Measurements from ENCODE around the gene CD82.

The CD82 gene

DNA sequence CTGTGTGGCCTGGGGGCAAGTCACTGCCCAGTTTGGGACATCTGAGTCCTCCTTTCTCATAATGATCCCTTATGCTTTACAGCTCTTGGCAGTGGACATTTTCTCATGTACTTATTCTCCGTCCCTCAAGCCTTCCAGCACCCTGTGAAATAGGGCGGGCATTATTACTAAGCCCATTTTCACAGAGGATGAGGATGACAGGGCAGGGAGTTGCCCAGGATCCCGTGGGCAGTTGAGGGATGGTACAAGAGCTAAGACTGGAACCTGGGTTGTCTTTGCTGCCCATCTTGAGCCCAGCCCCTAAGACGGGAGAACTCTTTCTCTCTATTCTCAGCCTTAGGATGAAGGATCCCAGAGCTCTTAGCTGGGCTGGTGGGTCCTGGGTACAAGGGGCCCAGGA, 11.2 kb downstream of the CD82 start:
- no peaks in the 10 kb centered on the region for H3K36me3 ChIP-seq (ENCODE audit: control insufficient read depth, insufficient read depth, low read length)
- H3K27ac ChIP-seq (ENCODE audit: low read depth, low read length), result no peak overlapping the region
- H3K4me3 ChIP-seq (ENCODE audit: low read length), result no peak overlapping the region
- no peaks in the 10 kb centered on the region for H3K27me3 ChIP-seq (ENCODE audit: control insufficient read depth, insufficient read depth, low read length)
- H3K4me1 ChIP-seq (ENCODE audit: control insufficient read depth, insufficient read depth, low read length), result no peaks in the 10 kb centered on the region
- H3K9ac ChIP-seq (ENCODE audit: low read length), result no peak overlapping the region

- H3K4me3 ChIP-seq (ENCODE audit: low read length), result no peak overlapping the region
- H3K27ac ChIP-seq (ENCODE audit: low read depth, low read length), result no peak overlapping the region
- no peaks in the 10 kb centered on the region for H3K27me3 ChIP-seq (ENCODE audit: control insufficient read depth, insufficient read depth, low read length)
- H3K9ac ChIP-seq (ENCODE audit: low read length), result no peak overlapping the region
- no peaks in the 10 kb centered on the region for H3K4me1 ChIP-seq (ENCODE audit: control insufficient read depth, insufficient read depth, low read length)
- no peaks in the 10 kb centered on the region for H3K36me3 ChIP-seq (ENCODE audit: control insufficient read depth, insufficient read depth, low read length)
Observed at GRCh38 chr11:44577231-44577830, 11.9 kb downstream of the CD82 start.

- Histone ChIP-seq H3K36me3 (ENCODE audit: control insufficient read depth, insufficient read depth, low read length) (no peaks in the 10 kb centered on the region), H3K4me3 (ENCODE audit: low read length) (no peak overlapping the region), H3K27ac (ENCODE audit: low read depth, low read length) (no peak overlapping the region), H3K27me3 (ENCODE audit: control insufficient read depth, insufficient read depth, low read length) (no peaks in the 10 kb centered on the region), H3K4me1 (ENCODE audit: control insufficient read depth, insufficient read depth, low read length) (no peaks in the 10 kb centered on the region), H3K9ac (ENCODE audit: low read length) (no peak overlapping the region)
Observed at GRCh38 chr11:44578279-44578678, 12.8 kb downstream of the CD82 start.

- H3K4me3 ChIP-seq (ENCODE audit: low read length), result no peak overlapping the region
- H3K27me3 ChIP-seq (ENCODE audit: control insufficient read depth, insufficient read depth, low read length), result no peaks in the 10 kb centered on the region
- no peaks in the 10 kb centered on the region for H3K36me3 ChIP-seq (ENCODE audit: control insufficient read depth, insufficient read depth, low read length)
- no peaks in the 10 kb centered on the region for H3K4me1 ChIP-seq (ENCODE audit: control insufficient read depth, insufficient read depth, low read length)
- H3K9ac ChIP-seq (ENCODE audit: low read length), result no peak overlapping the region
- H3K27ac ChIP-seq (ENCODE audit: low read depth, low read length), result no peak overlapping the region
Observed at GRCh38 chr11:44579302-44579761, 13.9 kb downstream of the CD82 start.

GRCh38 chr11:44580701-44581100, 15.2 kb downstream of the CD82 start:
- H3K9ac ChIP-seq (ENCODE audit: low read length), result no peak overlapping the region
- no peak overlapping the region for H3K4me3 ChIP-seq (ENCODE audit: low read length)
- no peaks in the 10 kb centered on the region for H3K27me3 ChIP-seq (ENCODE audit: control insufficient read depth, insufficient read depth, low read length)
- H3K27ac ChIP-seq (ENCODE audit: low read depth, low read length), result no peak overlapping the region
- peaks cover 4% of the 10 kb centered on the region for H3K4me1 ChIP-seq (ENCODE audit: control insufficient read depth, insufficient read depth, low read length)
- H3K36me3 ChIP-seq (ENCODE audit: control insufficient read depth, insufficient read depth, low read length), result peaks cover 2% of the 10 kb centered on the region

DNA sequence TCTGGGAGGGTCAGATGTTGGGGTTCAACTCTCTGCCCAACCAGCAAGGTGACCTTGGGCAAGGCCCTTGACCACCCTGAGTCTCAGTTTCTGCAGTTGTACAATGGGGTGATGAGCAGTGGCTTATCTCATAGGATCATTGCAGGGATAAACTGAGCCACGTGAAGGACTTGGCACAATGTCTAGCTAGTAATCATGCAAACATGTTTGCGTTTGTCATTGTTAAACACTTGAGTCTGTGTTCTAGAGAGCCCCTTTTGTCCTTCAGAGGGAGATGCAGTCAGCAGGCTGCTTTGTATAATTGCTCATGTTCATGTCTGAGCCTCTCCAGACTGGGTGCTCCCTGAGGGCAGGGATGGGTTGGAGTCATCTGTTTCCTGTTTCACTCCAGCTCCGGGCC, 15.8 kb downstream of the CD82 start:
- Histone ChIP-seq H3K27ac (ENCODE audit: low read depth, low read length) (no peak overlapping the region), H3K36me3 (ENCODE audit: control insufficient read depth, insufficient read depth, low read length) (peaks cover 2% of the 10 kb centered on the region), H3K9ac (ENCODE audit: low read length) (no peak overlapping the region), H3K4me3 (ENCODE audit: low read length) (no peak overlapping the region), H3K27me3 (ENCODE audit: control insufficient read depth, insufficient read depth, low read length) (no peaks in the 10 kb centered on the region), H3K4me1 (ENCODE audit: control insufficient read depth, insufficient read depth, low read length) (peaks cover 4% of the 10 kb centered on the region)

DNA sequence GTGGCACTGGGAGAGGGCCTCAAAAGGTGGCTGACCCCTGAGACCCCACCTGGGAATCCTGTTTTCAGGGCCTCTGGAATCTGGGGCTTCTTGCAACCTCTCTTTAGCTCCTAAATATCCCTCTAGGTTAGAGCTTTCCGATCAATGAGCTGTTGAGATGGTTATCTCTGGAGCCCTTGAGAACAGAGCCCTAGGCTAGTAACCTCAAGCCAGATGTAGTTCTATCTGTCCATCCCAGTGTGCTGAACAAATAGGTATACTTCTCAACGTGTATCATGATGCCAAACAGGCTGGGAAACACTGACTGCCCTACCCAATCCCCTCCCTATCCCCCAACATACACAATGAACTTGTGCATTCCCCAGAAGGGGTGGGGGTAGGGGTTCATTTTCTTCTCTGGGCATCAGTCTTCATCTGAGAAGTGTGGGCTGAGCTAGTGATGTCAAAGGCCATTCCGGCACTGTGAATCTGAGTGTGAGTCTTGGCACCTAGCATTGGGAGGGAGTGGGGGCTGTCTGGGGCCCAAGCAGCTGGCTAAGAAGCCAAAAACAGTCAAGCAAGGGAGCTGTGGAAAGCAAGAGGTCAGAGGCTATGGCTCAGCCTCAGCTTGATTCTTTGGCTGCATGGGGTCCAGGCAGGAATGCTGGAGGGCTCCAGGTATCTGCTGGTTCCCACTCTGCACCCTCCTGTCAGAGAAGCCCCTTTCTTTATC, 17.3 kb downstream of the CD82 start:
- H3K27ac ChIP-seq (ENCODE audit: low read depth, low read length), result no peak overlapping the region
- peaks cover 8% of the 10 kb centered on the region for H3K36me3 ChIP-seq (ENCODE audit: control insufficient read depth, insufficient read depth, low read length)
- H3K4me1 ChIP-seq (ENCODE audit: control insufficient read depth, insufficient read depth, low read length), result peaks cover 4% of the 10 kb centered on the region
- H3K27me3 ChIP-seq (ENCODE audit: control insufficient read depth, insufficient read depth, low read length), result no peaks in the 10 kb centered on the region
- H3K9ac ChIP-seq (ENCODE audit: low read length), result no peak overlapping the region
- H3K4me3 ChIP-seq (ENCODE audit: low read length), result no peak overlapping the region

DNA sequence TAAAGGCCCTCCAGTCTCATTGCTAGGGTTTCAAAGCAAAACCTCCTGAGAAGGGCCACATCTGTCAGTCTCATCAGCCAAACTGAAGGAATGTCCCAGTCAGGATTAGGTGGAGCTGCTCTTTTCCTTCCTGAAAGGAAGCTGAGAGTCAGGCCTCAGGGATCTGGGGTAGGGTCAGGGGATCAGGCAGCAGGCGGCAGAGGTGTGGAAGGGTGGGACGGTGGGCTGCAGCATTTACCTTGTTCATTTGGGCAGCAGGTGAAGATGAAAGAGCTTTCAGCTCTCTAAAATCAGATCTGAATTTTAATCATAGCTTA, 17.8 kb downstream of the CD82 start:
- peaks cover 4% of the 10 kb centered on the region for H3K4me1 ChIP-seq (ENCODE audit: control insufficient read depth, insufficient read depth, low read length)
- H3K9ac ChIP-seq (ENCODE audit: low read length), result no peak overlapping the region
- H3K27ac ChIP-seq (ENCODE audit: low read depth, low read length), result no peak overlapping the region
- no peak overlapping the region for H3K4me3 ChIP-seq (ENCODE audit: low read length)
- no peaks in the 10 kb centered on the region for H3K27me3 ChIP-seq (ENCODE audit: control insufficient read depth, insufficient read depth, low read length)
- H3K36me3 ChIP-seq (ENCODE audit: control insufficient read depth, insufficient read depth, low read length), result peaks cover 8% of the 10 kb centered on the region

DNA sequence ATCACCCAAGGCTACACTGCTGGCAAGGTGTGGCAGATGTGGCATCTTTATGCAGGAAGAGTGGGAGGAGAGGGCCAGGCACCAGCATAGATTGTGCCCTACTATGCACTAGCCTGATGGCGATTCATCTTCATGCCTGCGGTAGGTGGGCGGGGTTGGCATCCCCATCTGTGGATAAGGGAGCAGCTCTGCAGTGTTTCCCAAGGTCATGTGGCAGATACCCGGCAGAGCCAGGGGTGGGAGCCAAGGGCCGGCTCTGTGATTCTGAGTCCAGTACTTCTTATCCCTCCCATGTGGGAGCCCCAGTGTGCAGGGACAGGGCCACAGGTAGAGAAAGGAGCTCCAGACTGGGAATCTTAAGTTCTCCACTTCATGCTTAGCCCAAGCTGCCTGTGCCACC, 20.0 kb downstream of the CD82 start:
- no peak overlapping the region for H3K9ac ChIP-seq (ENCODE audit: low read length)
- H3K4me1 ChIP-seq (ENCODE audit: control insufficient read depth, insufficient read depth, low read length), result peaks cover 7% of the 10 kb centered on the region
- no peaks in the 10 kb centered on the region for H3K27me3 ChIP-seq (ENCODE audit: control insufficient read depth, insufficient read depth, low read length)
- H3K36me3 ChIP-seq (ENCODE audit: control insufficient read depth, insufficient read depth, low read length), result peaks cover 8% of the 10 kb centered on the region
- H3K27ac ChIP-seq (ENCODE audit: low read depth, low read length), result no peak overlapping the region
- no peak overlapping the region for H3K4me3 ChIP-seq (ENCODE audit: low read length)

DNA sequence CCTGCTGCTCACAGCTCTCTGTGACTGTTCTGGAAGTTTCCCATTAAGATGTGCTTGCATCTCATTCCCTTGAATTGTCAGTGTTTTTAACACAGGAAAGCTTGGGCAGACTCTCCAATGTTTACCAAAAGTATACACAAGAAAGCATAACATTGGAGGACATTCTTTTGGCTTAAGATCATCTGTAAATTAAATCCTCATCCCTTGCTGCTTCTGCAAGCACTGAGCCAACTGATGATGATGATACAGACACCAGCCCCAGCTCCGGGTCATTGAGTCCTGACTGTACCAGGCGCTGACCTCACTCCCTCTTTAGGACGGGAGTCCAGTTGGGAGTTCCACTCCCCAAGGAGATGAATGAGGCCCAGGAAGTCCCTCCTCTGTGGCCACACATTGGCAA, 23.8 kb downstream of the CD82 start:
- no peak overlapping the region for H3K4me3 ChIP-seq (ENCODE audit: low read length)

GRCh38 chr11:44590769-44591168, 25.3 kb downstream of the CD82 start:
- peaks cover 6% of the 10 kb centered on the region for H3K36me3 ChIP-seq (ENCODE audit: control insufficient read depth, insufficient read depth, low read length)
- H3K9ac ChIP-seq (ENCODE audit: low read length), result no peak overlapping the region
- H3K27me3 ChIP-seq (ENCODE audit: control insufficient read depth, insufficient read depth, low read length), result no peaks in the 10 kb centered on the region
- peak overlapping the region; percentile 72 for H3K27ac ChIP-seq (ENCODE audit: low read depth, low read length)
- peaks cover 23% of the 10 kb centered on the region for H3K4me1 ChIP-seq (ENCODE audit: control insufficient read depth, insufficient read depth, low read length)
- H3K4me3 ChIP-seq (ENCODE audit: low read length), result no peak overlapping the region

More for the DNA sequence above, 23.8 kb downstream of the CD82 start:
- Histone ChIP-seq H3K9ac (ENCODE audit: low read length) (no peak overlapping the region), H3K27me3 (ENCODE audit: control insufficient read depth, insufficient read depth, low read length) (no peaks in the 10 kb centered on the region), H3K27ac (ENCODE audit: low read depth, low read length) (peak overlapping the region; percentile 77), H3K36me3 (ENCODE audit: control insufficient read depth, insufficient read depth, low read length) (peaks cover 8% of the 10 kb centered on the region), H3K4me1 (ENCODE audit: control insufficient read depth, insufficient read depth, low read length) (peaks cover 27% of the 10 kb centered on the region)

DNA sequence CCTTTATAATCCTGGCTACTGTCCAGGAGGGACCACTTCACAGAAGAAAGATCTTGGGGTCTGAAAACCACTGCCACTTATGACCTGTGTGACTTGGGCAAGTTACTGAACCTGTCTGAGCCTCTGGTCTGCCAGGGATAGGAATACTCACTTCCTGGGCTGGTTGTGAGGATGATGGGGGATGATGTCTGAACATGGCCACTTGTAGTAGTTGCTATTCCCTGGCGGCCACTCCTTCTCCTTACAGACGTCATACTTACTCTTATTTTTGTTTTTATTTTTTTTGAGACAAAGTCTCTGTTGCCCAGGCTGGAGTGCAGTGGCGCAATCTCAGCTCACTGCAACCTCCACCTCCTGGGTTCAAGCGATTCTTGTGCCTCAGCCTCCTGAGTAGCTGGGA, 26.1 kb downstream of the CD82 start:
- Histone ChIP-seq H3K4me1 (ENCODE audit: control insufficient read depth, insufficient read depth, low read length) (peaks cover 30% of the 10 kb centered on the region), H3K4me3 (ENCODE audit: low read length) (no peak overlapping the region), H3K36me3 (ENCODE audit: control insufficient read depth, insufficient read depth, low read length) (peaks cover 6% of the 10 kb centered on the region), H3K27me3 (ENCODE audit: control insufficient read depth, insufficient read depth, low read length) (no peaks in the 10 kb centered on the region), H3K27ac (ENCODE audit: low read depth, low read length) (peak overlapping the region; percentile 72), H3K9ac (ENCODE audit: low read length) (no peak overlapping the region)
